Spinal cord (tissue), 10 donors: Measurements from ENCODE around the gene RXRA. TPM values are rescaled to one million over a fixed set of nuclear protein-coding genes. Genes with fewer than 3 reads are reported as not detected.
A peak's percentile ranks its signal among the peaks of the same experiment; 100 is the strongest.

Experiments used
- DNase-seq, 6 donors: peaks; one replicate each; pipeline versions ENCODE4 v3.0.0 to v3.0.0-alpha.2; 2013 to 2015; ENCODE audit warnings: low spot score in 6 of 6, low read depth in 4 of 6
- H3K27ac ChIP-seq: one replicate; pipeline ENCODE4 v1.5.1; 2013; ENCODE audit warnings: low read depth, low read length, control low read depth
- H3K27me3 ChIP-seq: one replicate; pipeline ENCODE4 v1.6.1; 2013; ENCODE audit warnings: low read length; ENCODE audit not compliant: control insufficient read depth, insufficient read depth
- H3K36me3 ChIP-seq: one replicate; pipeline ENCODE4 v1.6.1; 2013; ENCODE audit warnings: low read length; ENCODE audit not compliant: control insufficient read depth, insufficient read depth
- H3K4me1 ChIP-seq: one replicate; pipeline ENCODE4 v1.6.1; 2013; ENCODE audit warnings: low read length; ENCODE audit not compliant: control insufficient read depth, insufficient read depth
- H3K4me3 ChIP-seq: one replicate; pipeline ENCODE4 v1.5.1; 2013; ENCODE audit warnings: low read depth, low read length, control low read depth
- H3K9me3 ChIP-seq: one replicate; pipeline ENCODE4 v1.6.1; 2013; ENCODE audit warnings: low read length; ENCODE audit not compliant: control insufficient read depth, insufficient read depth
- WGBS: methylation state at CpG from one replicate; pipeline ENCODE4 v1.1.5; 2013; ENCODE audit warnings: missing lambda C conversion rate; ENCODE audit not compliant: insufficient coverage; 5-methylcytosine and 5-hydroxymethylcytosine counted together
- polyA plus RNA-seq, 2 donors: library from polyadenylated mRNA; unstranded; fragments of 120-200 nt; gene quantifications; one replicate each; pipeline ENCODE4 v1.2.1, GENCODE V29; 2013; ENCODE audit not compliant: insufficient read length in 2 of 2
- total RNA-seq, 2 donors: library from RNA; depleted of rRNA in 1 of 2; stranded (reverse); fragments of 120-200 nt in 1 of 2; fragments of >200 nt in 1 of 2; gene quantifications; one replicate each; pipeline versions ENCODE4 v1.2.3 to v1.2.4, GENCODE V29; 2013 to 2014
- donor health status: healthy.

Gene RXRA
- total and polyA plus RNA-seq, 4 donors = 9.4 to 32.3 (median 26.1) TPM

- H3K27ac ChIP-seq = peak overlapping the region; percentile 92
- WGBS = 62% methylated on average over 30 of the region's 41 CpGs
These were observed 129.9 kb downstream of the RXRA start for GRCh38 chr9:134455934-134456755.

GRCh38 chr9:134456756-134457305 lies 130.6 kb downstream of the RXRA start:
- Histone ChIP-seq H3K36me3 (no peaks in the 10 kb centered on the region), H3K9me3 (no peaks in the 10 kb centered on the region), H3K4me3 (no peak overlapping the region), H3K27ac (peak overlapping the region; percentile 92), H3K4me1 (peaks cover 45% of the 10 kb centered on the region), H3K27me3 (no peaks in the 10 kb centered on the region)
- no peak for DNase-seq
- 94% methylated on average over 10 of the region's 12 CpGs for WGBS

More at GRCh38 chr9:134455934-134456755, 129.9 kb downstream of the RXRA start:
- peak in 3 of 6 donors; percentile 20 to 87 (median 61) for DNase-seq
- Histone ChIP-seq H3K9me3 (no peaks in the 10 kb centered on the region), H3K4me3 (no peak overlapping the region), H3K27me3 (no peaks in the 10 kb centered on the region), H3K36me3 (no peaks in the 10 kb centered on the region), H3K4me1 (peaks cover 45% of the 10 kb centered on the region)

- Histone ChIP-seq H3K4me1 (peaks cover 45% of the 10 kb centered on the region), H3K9me3 (no peaks in the 10 kb centered on the region), H3K27me3 (no peaks in the 10 kb centered on the region), H3K27ac (peak overlapping the region; percentile 92), H3K36me3 (no peaks in the 10 kb centered on the region), H3K4me3 (no peak overlapping the region)
- no peak for DNase-seq
- 92% methylated on average over 12 of the region's 18 CpGs for WGBS
These were observed 131.3 kb downstream of the RXRA start for GRCh38 chr9:134457321-134458206.

GRCh38 chr9:134458207-134459108 lies 132.2 kb downstream of the RXRA start:
- no peak for DNase-seq
- Histone ChIP-seq H3K36me3 (no peaks in the 10 kb centered on the region), H3K4me1 (peaks cover 45% of the 10 kb centered on the region), H3K27me3 (no peaks in the 10 kb centered on the region), H3K4me3 (no peak overlapping the region), H3K9me3 (no peaks in the 10 kb centered on the region), H3K27ac (peak overlapping the region; percentile 92)
- WGBS = 72% methylated on average over 20 of the region's 20 CpGs

DNA sequence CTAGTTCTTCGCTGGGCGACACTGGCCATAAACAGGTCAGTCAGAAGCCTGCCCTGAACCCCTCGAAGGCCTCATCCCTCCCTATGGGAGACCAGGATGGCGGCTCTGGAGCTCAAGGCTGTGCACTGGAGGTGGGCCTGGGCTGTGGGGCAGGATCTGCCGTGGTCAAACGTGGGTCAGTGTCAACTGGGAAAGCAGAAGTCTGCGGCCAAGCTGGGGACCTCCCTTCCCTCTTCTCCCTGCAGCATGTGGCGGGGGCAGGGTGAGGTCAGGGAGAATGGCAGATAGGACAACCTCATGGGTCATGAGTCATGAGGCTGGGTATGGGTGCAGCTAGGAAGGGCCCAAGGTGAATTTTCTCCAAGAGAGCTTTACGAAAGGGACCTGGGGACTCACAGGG lies 132.9 kb downstream of the RXRA start:
- H3K4me1 ChIP-seq = peaks cover 42% of the 10 kb centered on the region
- H3K27me3 ChIP-seq = no peaks in the 10 kb centered on the region
- H3K9me3 ChIP-seq = no peaks in the 10 kb centered on the region
- WGBS = 93% methylated on average over 6 of the region's 9 CpGs
- H3K4me3 ChIP-seq = no peak overlapping the region
- DNase-seq = no peak
- H3K36me3 ChIP-seq = no peaks in the 10 kb centered on the region
- H3K27ac ChIP-seq = no peak overlapping the region

DNA sequence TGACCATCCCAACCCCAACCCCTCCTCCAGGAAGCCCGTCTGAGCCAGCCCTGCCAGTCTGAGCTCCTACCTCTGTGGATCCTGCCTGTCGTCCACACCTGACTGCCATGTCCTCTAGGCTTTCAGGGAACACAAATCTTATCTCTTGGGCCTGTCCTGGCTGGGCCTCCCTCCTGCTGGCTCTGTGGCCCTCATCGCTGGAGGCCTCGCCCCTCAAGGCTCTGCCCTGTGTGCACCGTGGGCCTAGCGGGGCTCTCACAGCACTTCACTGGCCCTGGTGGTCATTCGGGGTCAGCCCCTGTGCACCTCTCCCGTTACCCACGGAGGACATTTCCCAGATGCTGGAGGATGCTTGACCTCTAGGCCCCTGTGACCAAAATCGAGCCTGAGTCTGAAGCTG lies 133.3 kb downstream of the RXRA start:
- Histone ChIP-seq H3K27me3 (no peaks in the 10 kb centered on the region), H3K4me1 (peaks cover 38% of the 10 kb centered on the region), H3K9me3 (no peaks in the 10 kb centered on the region), H3K4me3 (no peak overlapping the region), H3K27ac (no peak overlapping the region), H3K36me3 (no peaks in the 10 kb centered on the region)
- 90% methylated on average over 10 of the region's 10 CpGs for WGBS
- DNase-seq = no peak

GRCh38 chr9:134460206-134460605 lies 134.0 kb downstream of the RXRA start:
- DNase-seq = no peak
- WGBS = 89% methylated on average over 12 of the region's 12 CpGs
- Histone ChIP-seq H3K4me1 (peaks cover 33% of the 10 kb centered on the region), H3K4me3 (no peak overlapping the region), H3K9me3 (no peaks in the 10 kb centered on the region), H3K27me3 (no peaks in the 10 kb centered on the region), H3K27ac (no peak overlapping the region), H3K36me3 (no peaks in the 10 kb centered on the region)

GRCh38 chr9:134460896-134461295 lies 134.6 kb downstream of the RXRA start:
- Histone ChIP-seq H3K4me1 (peaks cover 28% of the 10 kb centered on the region), H3K27me3 (no peaks in the 10 kb centered on the region), H3K9me3 (no peaks in the 10 kb centered on the region), H3K27ac (no peak overlapping the region), H3K36me3 (no peaks in the 10 kb centered on the region), H3K4me3 (no peak overlapping the region)
- 83% methylated on average over 5 of the region's 5 CpGs for WGBS
- no peak for DNase-seq
